Right lobe of liver (tissue), 4 donors: ENCODE data around the gene LCN2.

Experiments
- CTCF ChIP-seq, 4 donors: fragments of 200-600 bp in 3 of 4; fragments of 450-650 bp in 1 of 4; IDR thresholded peaks; one replicate each; pipeline versions ENCODE4 v1.5.1 to v1.8.0; 2016 to 2022; ENCODE audit warnings: antibody characterized with exemption in 4 of 4, mild to moderate bottlenecking in 2 of 4
- POLR2A ChIP-seq: fragments of 450-650 bp; IDR thresholded peaks from one replicate; pipeline ENCODE4 v1.6.1; 2017; ENCODE audit warnings: antibody characterized with exemption, mild to moderate bottlenecking
- donor health status: DM: no; HTN: no; CAD: no.
- donor health status: DM: no; HTN: no; CAD: no.
- donor health status: DM: no; HTN: yes; CAD: no.

GRCh38 chr9:128122809-128123175 lies 26.5 kb upstream of the LCN2 start:
- TF ChIP-seq CTCF (IDR thresholded peaks at IDR 0.05) (no peak), POLR2A (no peak)
